GM10847 (cell line): ENCODE measurements around the gene CYS1.

Source experiments
- POLR2A ChIP-seq: IDR thresholded peaks from 2 replicates; pipeline ENCODE4 v1.6.1; 2011; ENCODE audit not compliant: insufficient read length; ENCODE audit errors: extremely low read depth

CYS1 gene

GRCh38 chr2:10045561-10046355 lies 34.5 kb downstream of the CYS1 start:
- TF ChIP-seq POLR2A: no peak

- TF ChIP-seq POLR2A: no peak
These were observed 36.2 kb downstream of the CYS1 start for GRCh38 chr2:10043906-10044601.

GRCh38 chr2:10043256-10043905 lies 36.8 kb downstream of the CYS1 start, which contains the start of gene KLF11:
Gene KLF11 (plus strand): TSS chr2:10043550. CDS start chr2:10043717, 167 bp downstream.
- no peak for TF ChIP-seq POLR2A

GRCh38 chr2:10042301-10043161 lies 37.7 kb downstream of the CYS1 start:
- TF ChIP-seq POLR2A: no peak

- TF ChIP-seq POLR2A: no peak
These were observed 38.5 kb downstream of the CYS1 start for GRCh38 chr2:10041711-10042110.

GRCh38 chr2:10039658-10040410 lies 40.4 kb downstream of the CYS1 start:
- TF ChIP-seq POLR2A: no peak

- TF ChIP-seq POLR2A: no peak
These were observed 41.5 kb downstream of the CYS1 start for GRCh38 chr2:10038716-10039115.

- no peak for TF ChIP-seq POLR2A
These were observed 42.1 kb downstream of the CYS1 start for GRCh38 chr2:10038123-10038522.

GRCh38 chr2:10036095-10036884 lies 43.9 kb downstream of the CYS1 start:
- TF ChIP-seq POLR2A: no peak

- no peak for TF ChIP-seq POLR2A
These were observed 44.6 kb downstream of the CYS1 start for GRCh38 chr2:10035633-10036032.

- TF ChIP-seq POLR2A: no peak
These were observed 45.2 kb downstream of the CYS1 start for GRCh38 chr2:10035053-10035422.

- TF ChIP-seq POLR2A: no peak
These were observed 45.7 kb downstream of the CYS1 start for GRCh38 chr2:10034333-10035052.

GRCh38 chr2:10033251-10034006 lies 46.8 kb downstream of the CYS1 start:
- no peak for TF ChIP-seq POLR2A

- no peak for TF ChIP-seq POLR2A
These were observed 47.5 kb downstream of the CYS1 start for GRCh38 chr2:10032746-10033105.
